SIG-M5 treated with dmso at 0.1 percent for 504 hours (cell line): ENCODE measurements around the gene SLC35D1.
A peak's percentile ranks its signal among the peaks of the same experiment; 100 is the strongest.
"Not testable (repeated sequence)": the region's sequence is repeated elsewhere in the genome, so short reads cannot be mapped to it uniquely, and the experiment has no call there.

Experiments used
- DNase-seq: peaks from one replicate; lab custom pipeline; 2025; ENCODE audit not compliant: unreplicated experiment; lab: John Stamatoyannopoulos, UW

The SLC35D1 gene

DNA sequence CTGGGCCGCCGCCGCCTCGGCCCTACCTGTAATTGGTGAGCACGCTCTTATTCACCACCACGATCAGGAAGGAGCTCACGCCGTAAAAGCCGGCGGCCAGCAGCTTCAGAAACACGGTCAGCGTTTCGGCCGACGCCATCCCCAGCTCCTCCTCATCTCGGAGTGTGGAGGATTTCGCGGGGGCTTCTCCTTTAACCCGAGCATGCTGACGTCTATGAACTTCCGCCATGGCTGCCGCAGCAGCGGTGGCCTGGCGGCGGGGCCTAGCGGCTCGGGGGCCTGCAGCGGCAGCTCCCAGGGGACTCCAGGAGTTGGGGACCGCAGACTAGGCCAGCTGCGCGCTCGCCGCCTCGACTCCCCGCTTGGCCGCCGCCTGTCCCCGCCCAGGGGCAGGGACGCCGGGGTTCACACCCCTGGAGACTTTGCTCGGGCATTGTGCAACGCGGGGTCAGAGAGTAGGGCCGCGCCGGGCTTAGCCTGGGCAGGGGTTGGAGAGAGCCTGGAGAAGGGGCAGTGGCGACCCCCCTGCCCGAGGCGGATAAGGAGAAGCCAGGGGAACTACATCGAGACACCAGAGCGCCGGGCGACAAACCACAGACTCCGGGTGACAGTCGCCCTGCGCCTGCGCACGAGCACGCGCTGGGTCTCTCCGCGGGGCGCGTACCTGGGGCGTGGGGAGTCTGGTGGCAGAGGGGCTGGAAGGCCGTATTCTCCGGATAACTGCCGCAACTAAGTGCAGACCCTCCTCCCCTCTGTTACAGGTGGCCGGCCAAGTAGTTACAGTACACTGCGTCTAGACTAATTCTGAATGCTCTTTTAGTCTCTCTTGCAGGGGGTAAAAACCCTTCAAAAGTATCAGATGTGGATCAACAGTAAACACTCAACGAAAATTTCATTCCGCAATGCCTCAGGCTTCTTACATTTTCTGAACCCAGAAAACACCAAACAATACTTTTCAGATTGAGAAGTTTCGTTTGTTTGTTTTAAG, at the start of gene SLC35D1:
SLC35D1 (minus strand) TSS at position 364 of the 988 bp plus-strand sequence; CDS start at position 229, 135 bp downstream.
- peak; percentile 62 for DNase-seq

- no peak for DNase-seq
Measured at GRCh38 chr1:67103548-67103947, 49.6 kb upstream of the SLC35D1 start.

GRCh38 chr1:67100833-67101232, 46.9 kb upstream of the SLC35D1 start:
- no peak for DNase-seq

- no peak for DNase-seq
Measured at GRCh38 chr1:67097305-67097704, 43.4 kb upstream of the SLC35D1 start.

GRCh38 chr1:67094191-67094590, 40.2 kb upstream of the SLC35D1 start:
- no peak for DNase-seq

DNA sequence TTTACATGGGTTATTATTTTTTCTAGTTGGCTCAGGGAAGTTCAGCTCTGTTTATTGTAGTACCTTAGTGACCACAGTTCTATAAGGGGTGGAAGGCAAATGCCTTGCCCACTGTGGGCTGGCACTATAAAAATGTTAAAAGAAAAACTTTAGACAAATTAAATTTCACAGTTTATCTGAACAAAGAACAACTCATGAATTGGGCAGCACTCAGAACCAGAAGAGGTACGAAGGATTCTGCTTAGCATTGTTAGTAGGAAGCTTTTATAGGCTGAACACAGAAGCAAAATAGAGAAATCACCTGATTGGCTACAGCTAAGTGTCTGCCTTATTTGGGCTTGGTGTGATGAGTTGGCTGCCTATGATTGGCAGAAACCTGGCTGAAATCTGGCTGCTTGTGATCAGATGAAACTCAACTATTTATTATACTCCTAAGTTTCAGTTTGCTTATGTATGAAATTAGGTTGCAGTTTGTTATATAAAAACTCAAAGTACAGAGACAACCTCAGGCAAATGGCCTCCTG, 35.8 kb upstream of the SLC35D1 start:
- DNase-seq: no peak

- no peak for DNase-seq
Measured at GRCh38 chr1:67088440-67088839, 34.5 kb upstream of the SLC35D1 start.

- no peak for DNase-seq
Measured at GRCh38 chr1:67085326-67085725, 31.4 kb upstream of the SLC35D1 start.

- no peak for DNase-seq
Measured at GRCh38 chr1:67084765-67085318, 30.9 kb upstream of the SLC35D1 start.

DNA sequence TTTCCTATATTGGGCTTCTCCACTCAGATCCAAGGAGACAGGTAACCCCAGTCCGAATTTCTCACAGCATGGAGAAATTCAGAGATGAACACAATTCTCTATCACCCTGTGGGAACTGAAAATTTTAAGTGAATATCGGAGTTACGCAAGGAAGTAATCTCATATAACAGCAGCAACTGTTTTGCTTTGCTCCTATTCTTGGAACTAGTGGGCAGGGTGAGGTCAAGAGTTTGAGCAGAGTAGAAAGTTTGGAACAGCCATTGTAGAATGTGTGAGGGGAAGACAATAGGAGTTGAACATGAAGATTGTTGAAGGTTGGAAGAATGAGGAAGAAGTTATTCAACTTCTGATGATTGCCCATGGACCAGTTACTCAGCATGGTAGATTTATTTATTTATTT, 24.3 kb upstream of the SLC35D1 start:
- DNase-seq: no peak

DNA sequence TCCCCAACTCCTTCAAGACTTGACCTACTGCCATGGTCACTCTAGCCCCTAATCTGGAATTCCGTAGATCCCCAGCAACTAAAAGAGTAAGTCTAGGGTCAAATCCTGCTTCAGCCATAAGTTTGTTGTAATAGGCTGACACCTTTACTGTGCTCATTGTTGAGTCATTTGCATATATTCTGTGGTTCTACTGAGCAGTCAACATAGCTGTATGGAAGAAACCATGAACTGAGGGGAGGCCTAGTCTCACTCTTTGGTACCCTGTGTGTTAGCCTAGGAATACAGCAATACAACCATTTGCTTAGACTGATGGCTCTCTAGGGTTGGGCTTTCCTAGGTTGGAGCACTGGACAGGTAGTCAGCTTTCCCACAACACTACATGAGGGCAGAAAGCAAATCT, 23.6 kb upstream of the SLC35D1 start:
- no peak for DNase-seq

- DNase-seq: no peak
Measured at GRCh38 chr1:67072749-67073148, 18.8 kb upstream of the SLC35D1 start.

- DNase-seq: not testable (repeated sequence)
Measured at GRCh38 chr1:67067655-67068054, 13.7 kb upstream of the SLC35D1 start.

- no peak for DNase-seq
Measured at GRCh38 chr1:67062412-67062811, 8.5 kb upstream of the SLC35D1 start.

- no peak for DNase-seq
Measured at GRCh38 chr1:67061266-67061665, 7.3 kb upstream of the SLC35D1 start.

DNA sequence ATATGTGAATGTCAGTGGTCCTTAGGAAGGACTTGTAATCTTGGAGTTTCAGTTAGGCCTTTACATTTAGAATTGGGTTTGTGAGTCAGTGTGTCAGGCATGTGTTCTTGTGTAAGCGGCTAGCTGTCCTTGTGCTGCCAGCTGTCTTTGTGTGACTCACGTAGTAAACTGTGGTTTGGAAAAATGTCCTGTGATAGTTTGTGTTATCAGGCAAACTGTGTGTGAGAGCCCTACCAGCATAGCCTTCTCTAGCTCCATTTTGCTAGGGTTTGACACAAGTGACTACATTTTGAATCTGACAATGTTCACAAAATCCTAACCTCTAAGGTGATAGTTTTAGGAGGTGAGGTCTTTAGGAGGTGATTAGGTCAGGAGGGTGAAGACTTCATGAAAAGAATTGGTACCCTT, 6.9 kb upstream of the SLC35D1 start:
- DNase-seq: no peak

DNA sequence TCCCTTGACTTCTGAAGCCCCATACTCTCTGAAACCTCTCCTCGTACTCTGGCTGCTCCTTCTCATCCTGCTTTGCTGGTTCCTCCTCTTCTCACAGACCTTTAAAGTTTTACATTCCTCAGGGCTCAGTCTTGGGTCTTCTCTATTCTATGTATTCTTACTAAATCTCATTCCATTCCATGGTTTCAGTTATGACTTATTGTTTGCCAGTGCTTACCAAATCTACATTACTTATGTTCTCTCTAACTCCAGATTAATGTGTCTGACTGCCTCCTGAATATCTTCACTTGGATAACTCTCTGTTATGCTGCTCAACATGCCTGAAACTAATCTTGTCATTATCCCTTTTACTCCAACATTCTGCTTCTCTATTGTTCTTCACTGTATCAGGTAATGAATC, 5.4 kb upstream of the SLC35D1 start:
- no peak for DNase-seq

GRCh38 chr1:67058761-67059160, 4.8 kb upstream of the SLC35D1 start:
- DNase-seq: no peak

GRCh38 chr1:67058242-67058641, 4.3 kb upstream of the SLC35D1 start:
- DNase-seq: no peak

DNA sequence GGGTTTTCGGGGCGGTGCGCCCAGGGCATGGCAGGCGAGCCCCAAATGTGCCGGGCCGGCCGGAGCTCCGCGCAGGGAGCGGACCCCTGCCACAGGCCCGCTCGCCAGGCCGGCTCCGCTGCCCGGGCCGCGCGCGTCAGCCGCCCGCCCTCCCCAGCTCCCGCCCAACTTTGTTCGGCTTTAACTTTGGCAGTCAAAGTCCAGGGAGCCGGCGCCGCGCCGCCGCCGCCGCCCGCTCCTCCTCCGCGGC, 488 bp downstream of the SLC35D1 start:
- DNase-seq: no peak

DNA sequence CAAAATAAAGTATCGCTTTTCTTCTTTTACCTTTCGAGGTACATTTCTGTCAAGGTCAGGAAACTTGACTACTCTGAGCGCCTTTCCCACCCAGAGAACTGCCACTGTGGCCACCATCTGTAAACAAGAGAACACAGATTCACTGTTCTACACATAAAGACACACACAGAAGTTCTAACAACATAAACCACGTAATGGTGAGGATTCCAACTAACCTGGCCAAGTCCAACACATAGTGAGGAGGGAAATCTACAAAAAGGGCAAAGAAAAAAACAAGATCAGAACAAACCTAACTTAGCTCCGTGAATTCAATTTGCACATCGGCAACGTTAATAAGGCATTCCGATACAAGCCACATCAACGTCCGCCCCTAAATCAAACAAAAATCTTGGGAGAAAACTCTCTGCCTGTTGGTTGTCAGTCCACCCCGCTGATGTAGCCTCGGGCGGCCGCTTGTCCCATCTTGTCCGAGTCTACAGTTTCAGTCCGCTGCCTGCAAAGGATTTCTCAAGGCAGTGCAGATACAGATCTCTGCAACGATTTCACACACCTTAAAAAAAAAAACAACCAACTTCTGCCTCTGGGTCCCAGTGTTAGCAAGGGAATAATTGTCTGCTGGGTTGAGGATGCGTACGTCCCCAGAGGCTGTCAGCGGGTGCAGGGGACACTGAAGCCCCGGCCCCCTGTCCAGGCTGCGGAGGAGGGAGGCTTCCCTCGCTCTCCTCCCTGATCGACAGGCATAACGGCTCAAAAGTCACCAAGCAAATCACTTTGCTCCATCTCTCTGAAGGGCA, 1.0 kb downstream of the SLC35D1 start:
- DNase-seq: peak; percentile 33

DNA sequence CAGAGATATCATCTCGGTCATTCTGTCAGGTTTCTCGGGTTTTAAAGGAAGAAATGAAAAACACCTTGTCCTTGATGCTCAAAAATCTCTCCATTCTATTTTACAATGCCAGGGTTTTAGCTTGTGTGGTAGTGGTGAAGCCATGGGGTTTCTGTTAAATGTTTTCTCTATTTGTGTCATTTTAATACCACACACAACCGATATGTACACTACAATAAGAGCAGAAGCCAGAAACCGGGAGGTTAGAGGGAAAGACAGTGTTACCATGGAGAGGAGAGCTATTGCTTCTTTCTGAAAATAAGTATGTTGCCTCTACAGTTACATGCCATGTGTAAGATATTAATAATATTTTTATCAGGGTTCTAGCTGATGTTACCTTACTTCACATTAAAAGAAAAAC, 2.8 kb downstream of the SLC35D1 start:
- no peak for DNase-seq
